Suppressor macrophage (primary cell): Measurements from ENCODE around the gene KCNN2.
A peak's percentile ranks its signal among the peaks of the same experiment; 100 is the strongest.
"Not testable (repeated sequence)": the region's sequence is repeated elsewhere in the genome, so short reads cannot be mapped to it uniquely, and the experiment has no call there.

Source experiments
- DNase-seq, 4 experiments: peaks; one replicate each; pipeline ENCODE4 v3.0.0-alpha.2; 2020 to 2022

The KCNN2 gene

GRCh38 chr5:114427204-114427603 lies 65.3 kb downstream of the KCNN2 start:
- no peak for DNase-seq

GRCh38 chr5:114430532-114430931 lies 68.7 kb downstream of the KCNN2 start:
- no peak for DNase-seq

- not testable (repeated sequence) for DNase-seq
These were observed 70.8 kb downstream of the KCNN2 start for GRCh38 chr5:114432684-114433083.

GRCh38 chr5:114434396-114435219 lies 72.7 kb downstream of the KCNN2 start:
- no peak for DNase-seq

GRCh38 chr5:114435220-114435481 lies 73.3 kb downstream of the KCNN2 start:
- DNase-seq = no peak

- no peak for DNase-seq
These were observed 74.0 kb downstream of the KCNN2 start for GRCh38 chr5:114435885-114436299.

- DNase-seq = no peak
These were observed 76.1 kb downstream of the KCNN2 start for GRCh38 chr5:114437936-114438335.

- DNase-seq = no peak
These were observed 76.6 kb downstream of the KCNN2 start for GRCh38 chr5:114438471-114438870.

- peak in 2 of 4 experiments; percentile 4 to 7 for DNase-seq
These were observed 85.4 kb downstream of the KCNN2 start for GRCh38 chr5:114447084-114447773.

GRCh38 chr5:114448481-114448880 lies 86.6 kb downstream of the KCNN2 start:
- DNase-seq = no peak

GRCh38 chr5:114449860-114450421 lies 88.1 kb downstream of the KCNN2 start:
- peak; percentile 65 to 78 (median 70) for DNase-seq

GRCh38 chr5:114450437-114450836 lies 88.6 kb downstream of the KCNN2 start:
- no peak for DNase-seq

- no peak for DNase-seq
These were observed 96.9 kb downstream of the KCNN2 start for GRCh38 chr5:114458726-114459125.

GRCh38 chr5:114467171-114467570 lies 105.3 kb downstream of the KCNN2 start:
- DNase-seq = no peak

- DNase-seq = peak in 1 of 4 experiments; percentile 1
These were observed 105.9 kb downstream of the KCNN2 start for GRCh38 chr5:114467729-114468128.

GRCh38 chr5:114469372-114469771 lies 107.5 kb downstream of the KCNN2 start:
- DNase-seq = no peak

- no peak for DNase-seq
These were observed 109.7 kb downstream of the KCNN2 start for GRCh38 chr5:114471529-114471928.

- no peak for DNase-seq
These were observed 111.7 kb downstream of the KCNN2 start for GRCh38 chr5:114473541-114473940.

GRCh38 chr5:114477816-114478334 lies 116.0 kb downstream of the KCNN2 start:
- no peak for DNase-seq

- DNase-seq = peak in 1 of 4 experiments; percentile 1
These were observed 138.9 kb downstream of the KCNN2 start for GRCh38 chr5:114500756-114501155.

GRCh38 chr5:114504560-114504959 lies 142.7 kb downstream of the KCNN2 start:
- DNase-seq = no peak

- DNase-seq = no peak
These were observed 162.4 kb downstream of the KCNN2 start for GRCh38 chr5:114524221-114524620.

- DNase-seq = no peak
These were observed 182.7 kb downstream of the KCNN2 start for GRCh38 chr5:114544561-114544960.
